GM19239 (cell line): ENCODE results near the gene C19orf85.
"Not testable (repeated sequence)": the region's sequence is repeated elsewhere in the genome, so short reads cannot be mapped to it uniquely, and the experiment has no call there.

Source experiments
- DNase-seq: peaks from one replicate; pipeline ENCODE4 v3.0.0; 2011; ENCODE audit warnings: low spot score; ENCODE audit not compliant: insufficient read length
- FAIRE-seq: peaks from 2 replicates; lab custom pipeline; 2011; peaks lifted over from hg19 to GRCh38; lab: Jason Lieb, UNC

The C19orf85 gene

GRCh38 chr19:55443824-55444480, 20.6 kb downstream of the C19orf85 start:
- DNase-seq = no peak
- FAIRE-seq = no peak

GRCh38 chr19:55443045-55443823, 21.3 kb downstream of the C19orf85 start, which contains the start of gene SHISA7:
Gene SHISA7 (minus strand): TSS chr19:55443300. CDS start chr19:55442863, 437 bp downstream.
- FAIRE-seq (no peak), DNase-seq (no peak)

GRCh38 chr19:55442372-55442961, 22.1 kb downstream of the C19orf85 start:
- FAIRE-seq = no peak
- no peak for DNase-seq

GRCh38 chr19:55441692-55442321, 22.7 kb downstream of the C19orf85 start:
- DNase-seq (no peak), FAIRE-seq (no peak)

GRCh38 chr19:55441319-55441691, 23.2 kb downstream of the C19orf85 start:
- FAIRE-seq (no peak), DNase-seq (no peak)

- FAIRE-seq = no peak
- DNase-seq = peak; percentile 78
These were observed 24.0 kb downstream of the C19orf85 start for GRCh38 chr19:55440411-55441105.

- no peak for FAIRE-seq
- DNase-seq = no peak
These were observed 25.5 kb downstream of the C19orf85 start for GRCh38 chr19:55439052-55439451.

- FAIRE-seq (no peak), DNase-seq (no peak)
These were observed 27.1 kb downstream of the C19orf85 start for GRCh38 chr19:55437410-55437809.

- FAIRE-seq (no peak), DNase-seq (no peak)
These were observed 27.7 kb downstream of the C19orf85 start for GRCh38 chr19:55436847-55437246.

GRCh38 chr19:55435020-55435419, 29.5 kb downstream of the C19orf85 start:
- FAIRE-seq (no peak), DNase-seq (no peak)

GRCh38 chr19:55434356-55434919, 30.1 kb downstream of the C19orf85 start:
- DNase-seq (no peak), FAIRE-seq (peak; percentile 47)

- FAIRE-seq = no peak
- DNase-seq = no peak
These were observed 31.3 kb downstream of the C19orf85 start for GRCh38 chr19:55433292-55433691.

- FAIRE-seq = no peak
- no peak for DNase-seq
These were observed 32.2 kb downstream of the C19orf85 start for GRCh38 chr19:55432241-55432959.

- FAIRE-seq (no peak), DNase-seq (no peak)
These were observed 33.4 kb downstream of the C19orf85 start for GRCh38 chr19:55431183-55431582.

- FAIRE-seq (no peak), DNase-seq (no peak)
These were observed 38.5 kb downstream of the C19orf85 start for GRCh38 chr19:55426042-55426441.

- FAIRE-seq (no peak), DNase-seq (no peak)
These were observed 40.0 kb downstream of the C19orf85 start for GRCh38 chr19:55424518-55424917.

- FAIRE-seq = no peak
These were observed 41.1 kb downstream of the C19orf85 start for GRCh38 chr19:55423225-55424005.

GRCh38 chr19:55421281-55421680, 43.3 kb downstream of the C19orf85 start:
- DNase-seq = not testable (repeated sequence)

More at GRCh38 chr19:55423225-55424005, 41.1 kb downstream of the C19orf85 start:
- DNase-seq = no peak

More at GRCh38 chr19:55421281-55421680, 43.3 kb downstream of the C19orf85 start:
- FAIRE-seq = not testable (repeated sequence)
